PC-3 (cell line): ENCODE results near the gene TMEM14A. TPM values are rescaled to one million over a fixed set of nuclear protein-coding genes. Genes with fewer than 3 reads are reported as not detected.

Source experiments
- ATAC-seq: fragments of 200-7000 bp; cut with Tn5 transposase; 2 replicates; pipeline ENCODE4 v1.9.1; 2020; ENCODE audit warnings: mild to moderate bottlenecking, moderate library complexity
- BruUV-seq: library from RNA; stranded (reverse); fragments of 400-500 nt; replicated peaks from 2 replicates; lab custom pipeline; 2021; lab: Mats Ljungman, UMichigan
- CTCF ChIA-PET: fragments of 300-600 bp; sonication (Branson Sonifier 250); formaldehyde crosslinking; loops from one replicate; lab custom pipeline; 2022; ENCODE audit warnings: antibody characterized with exemption; lab: Charles Lee
- POLR2A ChIA-PET: fragments of 300-600 bp; sonication (Branson Sonifier 250); formaldehyde crosslinking; loops from one replicate; lab custom pipeline; 2022; ENCODE audit warnings: antibody characterized with exemption; ENCODE audit not compliant: unreplicated experiment; lab: Charles Lee
- DNase-seq: peaks from one replicate; pipeline ENCODE4 v3.0.0-alpha.2; 2015
- H2AFZ ChIP-seq: fragments of 300-600 bp; sonication (generic); 2 replicates; pipeline ENCODE4 v1.6.0; 2016; ENCODE audit warnings: antibody characterized with exemption, low read length
- H3F3A ChIP-seq: fragments of 300-600 bp; sonication (generic); one replicate; pipeline ENCODE4 v1.6.0; 2017; ENCODE audit warnings: antibody characterized with exemption, low read length, control low read depth, mild to moderate bottlenecking; ENCODE audit not compliant: unreplicated experiment
- H3K27ac ChIP-seq: fragments of 300-600 bp; sonication (generic); 2 replicates; pipeline ENCODE4 v1.5.1; 2016; ENCODE audit warnings: mild to moderate bottlenecking, low read length
- H3K27me3 ChIP-seq: fragments of 300-600 bp; sonication (generic); 2 replicates; pipeline ENCODE4 v1.6.1; 2016; ENCODE audit warnings: low read length, mixed read lengths
- H3K36me3 ChIP-seq: fragments of 300-600 bp; sonication (generic); 2 replicates; pipeline ENCODE4 v1.6.1; 2016; ENCODE audit warnings: low read depth, mixed run types, low read length, mixed read lengths
- H3K4me1 ChIP-seq: fragments of 300-600 bp; sonication (generic); 2 replicates; pipeline ENCODE4 v1.5.1; 2016; ENCODE audit warnings: low read length; ENCODE audit not compliant: insufficient read depth
- H3K4me2 ChIP-seq: fragments of 300-600 bp; sonication (generic); 2 replicates; pipeline ENCODE4 v1.6.0; 2016; ENCODE audit warnings: low read length
- H3K4me3 ChIP-seq: fragments of 300-600 bp; sonication (generic); 2 replicates; pipeline ENCODE4 v1.5.1; 2016; ENCODE audit warnings: mild to moderate bottlenecking, low read length, mixed read lengths
- H3K79me2 ChIP-seq: fragments of 300-600 bp; sonication (generic); 2 replicates; pipeline ENCODE4 v1.6.1; 2017; ENCODE audit warnings: low read length, mixed read lengths
- H3K9ac ChIP-seq: fragments of 300-600 bp; sonication (generic); 2 replicates; pipeline ENCODE4 v1.6.0; 2016; ENCODE audit warnings: mild to moderate bottlenecking, low read length
- H3K9me2 ChIP-seq: fragments of 300-600 bp; sonication (generic); replicated peaks from 2 replicates; pipeline ENCODE4 v1.6.1; 2016; ENCODE audit warnings: mixed run types, low read length, mixed read lengths
- H3K9me3 ChIP-seq: fragments of 300-600 bp; sonication (generic); 2 replicates; pipeline ENCODE4 v1.6.1; 2016; ENCODE audit warnings: low read length, mixed read lengths
- H4K20me1 ChIP-seq: fragments of 300-600 bp; sonication (generic); 2 replicates; pipeline ENCODE4 v1.6.1; 2016; ENCODE audit warnings: low read length, mixed read lengths
- CTCF ChIP-seq: fragments of 300-600 bp; sonication (generic); conservative IDR thresholded peaks from 2 replicates; pipeline ENCODE4 v1.5.1; 2017; ENCODE audit warnings: antibody characterized with exemption, low read depth, mild to moderate bottlenecking, low read length
- EZH2 ChIP-seq: fragments of 300-600 bp; sonication (generic); IDR thresholded peaks from one replicate; pipeline ENCODE4 v1.6.1; 2017; ENCODE audit warnings: antibody characterized with exemption, mild to moderate bottlenecking, low read length; ENCODE audit not compliant: unreplicated experiment
- EZH2phosphoT487 ChIP-seq: fragments of 300-600 bp; sonication (generic); IDR thresholded peaks from 2 replicates; pipeline ENCODE4 v1.6.1; 2018; ENCODE audit warnings: mild to moderate bottlenecking, antibody characterized with exemption, low read length, borderline replicate concordance
- intact Hi-C: fragments of 100-400 bp; cut with micrococcal nuclease; formaldehyde crosslinking; loops from 2 replicates; pipeline ENCODE4 v1.9.0; 2023
- total RNA-seq: library from RNA; depleted of rRNA; stranded (reverse); fragments of >200 nt; gene quantifications from 2 replicates; pipeline ENCODE4 v1.2.3, GENCODE V29; 2014

The TMEM14A gene
- total RNA-seq, 1 experiment from 2014 or later: 65.4 TPM

GRCh38 chr6:52663120-52663935 lies 7.6 kb upstream of the TMEM14A start:
- CTCF ChIA-PET: interaction anchor here (0.6 to 1.5 kb wide), 5 partner anchors 9 to 384 kb away, joined by 3 to 37 read pairs (median 6); no protein-coding TSS in a partner anchor
- peak; percentile 43 for ATAC-seq
- peak overlapping the region; percentile 66; the same call in 1 of the 2 replicates for H3K9ac ChIP-seq

GRCh38 chr6:52663936-52664185 lies 7.1 kb upstream of the TMEM14A start:
- no peaks in the 10 kb centered on the region for H3K27me3 ChIP-seq
- H3K4me1 ChIP-seq: peaks cover 24% of the 10 kb centered on the region
- DNase-seq (no peak), ATAC-seq (no peak)
- H3K9me2 ChIP-seq: no peaks in the 10 kb centered on the region
- intact Hi-C loops: loop anchor here (1.0 to 5.0 kb wide), 8 partner anchors 67 to 501 kb away; partner anchors contain the start of gene MCM3
- BruUV-seq: no TSS peak
- POLR2A ChIA-PET: interaction anchor here (0.6 kb wide), 1 partner anchor 50 kb away, joined by 29 read pairs; no protein-coding TSS in a partner anchor
- H3K79me2 ChIP-seq: no peaks in the 10 kb centered on the region; the same call in 1 of the 2 replicates
- no peak for TF ChIP-seq CTCF
- no peak for TF ChIP-seq EZH2
- no peak for TF ChIP-seq EZH2phosphoT487
- no peak overlapping the region for H3K27ac ChIP-seq
- H3F3A ChIP-seq: no peaks in the 10 kb centered on the region
- H3K4me3 ChIP-seq: peak overlapping the region; percentile 81
- peak overlapping the region; percentile 98 for H2AFZ ChIP-seq
- peak overlapping the region; percentile 95 for H3K4me2 ChIP-seq
- H3K9me3 ChIP-seq: no peaks in the 10 kb centered on the region
- H3K9ac ChIP-seq: peak overlapping the region; percentile 66
- CTCF ChIA-PET: interaction anchor here (0.6 to 0.8 kb wide), 3 partner anchors 8 to 384 kb away, joined by 3 to 10 read pairs (median 6); no protein-coding TSS in a partner anchor
- H3K36me3 ChIP-seq: no peaks in the 10 kb centered on the region
- no peaks in the 10 kb centered on the region for H4K20me1 ChIP-seq

More at GRCh38 chr6:52663120-52663935, 7.6 kb upstream of the TMEM14A start:
- no peaks in the 10 kb centered on the region for H3K27me3 ChIP-seq
- no peaks in the 10 kb centered on the region for H4K20me1 ChIP-seq
- peak overlapping the region; percentile 95 for H3K4me2 ChIP-seq
- no peaks in the 10 kb centered on the region; the same call in 1 of the 2 replicates for H3K79me2 ChIP-seq
- H3K9me3 ChIP-seq: no peaks in the 10 kb centered on the region
- peak overlapping the region; percentile 81 for H3K4me3 ChIP-seq
- intact Hi-C loops: loop anchor here (1.0 to 5.0 kb wide), 7 partner anchors 66 to 500 kb away; partner anchors contain the start of gene MCM3
- H3K36me3 ChIP-seq: no peaks in the 10 kb centered on the region
- H3K27ac ChIP-seq: no peak overlapping the region
- no peaks in the 10 kb centered on the region for H3K9me2 ChIP-seq
- no peaks in the 10 kb centered on the region for H3F3A ChIP-seq
- H3K4me1 ChIP-seq: peaks cover 24% of the 10 kb centered on the region
- H2AFZ ChIP-seq: peak overlapping the region; percentile 98
- no TSS peak for BruUV-seq
- peak; percentile 77 for DNase-seq
- TF ChIP-seq CTCF (peak; percentile 92), EZH2 (no peak), EZH2phosphoT487 (no peak)
- POLR2A ChIA-PET: interaction anchor here (0.6 kb wide), 1 partner anchor 49 kb away, joined by 29 read pairs; no protein-coding TSS in a partner anchor
